CD4-positive, alpha-beta T cell treated with Interleukin-12 subunit alpha and Interleukin-12 subunit beta, for 1 hour (primary cell): ENCODE data around the gene SLC2A6.

ENCODE experiments used
- DNase-seq: peaks from one replicate; pipeline ENCODE4 v3.0.0-alpha.2; 2020

SLC2A6 gene

GRCh38 chr9:133515240-133515610, 36.3 kb upstream of the SLC2A6 start:
- no peak for DNase-seq

GRCh38 chr9:133514460-133515239, 35.8 kb upstream of the SLC2A6 start:
- DNase-seq = no peak

- no peak for DNase-seq
Measured at GRCh38 chr9:133513214-133514100, 34.6 kb upstream of the SLC2A6 start.

- DNase-seq = no peak
Measured at GRCh38 chr9:133512253-133513213, 33.6 kb upstream of the SLC2A6 start.

GRCh38 chr9:133511607-133512006, 32.7 kb upstream of the SLC2A6 start:
- DNase-seq = no peak

- no peak for DNase-seq
Measured at GRCh38 chr9:133510926-133511505, 32.1 kb upstream of the SLC2A6 start.

GRCh38 chr9:133509179-133510083, 30.5 kb upstream of the SLC2A6 start:
- peak; percentile 20 for DNase-seq

- DNase-seq = no peak
Measured at GRCh38 chr9:133508046-133508445, 29.1 kb upstream of the SLC2A6 start.

GRCh38 chr9:133507246-133507965, 28.5 kb upstream of the SLC2A6 start:
- no peak for DNase-seq

- DNase-seq = no peak
Measured at GRCh38 chr9:133506653-133507038, 27.7 kb upstream of the SLC2A6 start.

- no peak for DNase-seq
Measured at GRCh38 chr9:133505901-133506652, 27.2 kb upstream of the SLC2A6 start.

GRCh38 chr9:133505186-133505830, 26.4 kb upstream of the SLC2A6 start:
- no peak for DNase-seq

- DNase-seq = no peak
Measured at GRCh38 chr9:133502112-133502511, 23.2 kb upstream of the SLC2A6 start.

- no peak for DNase-seq
Measured at GRCh38 chr9:133499892-133500270, 21.0 kb upstream of the SLC2A6 start.

- no peak for DNase-seq
Measured at GRCh38 chr9:133499132-133499891, 20.4 kb upstream of the SLC2A6 start.

GRCh38 chr9:133496861-133497842, 18.3 kb upstream of the SLC2A6 start:
- DNase-seq = no peak
